Erythroblast (primary cell): ENCODE measurements around the gene TH.

ENCODE experiments used
- GATA1 ChIP-seq: IDR thresholded peaks from 2 replicates; pipeline ENCODE4 v1.6.1; 2011; ENCODE audit warnings: low read depth, mild to moderate bottlenecking, control low read depth, low read length, moderate library complexity
- POLR2A ChIP-seq: IDR thresholded peaks from 2 replicates; pipeline ENCODE4 v1.6.1; 2011; ENCODE audit warnings: mild to moderate bottlenecking, low read length

GRCh38 chr11:2164081-2164480, 7.5 kb downstream of the TH start:
- no peak for TF ChIP-seq POLR2A
- TF ChIP-seq GATA1 = no peak
